ENCODE data around the gene PRICKLE1.

DNA sequence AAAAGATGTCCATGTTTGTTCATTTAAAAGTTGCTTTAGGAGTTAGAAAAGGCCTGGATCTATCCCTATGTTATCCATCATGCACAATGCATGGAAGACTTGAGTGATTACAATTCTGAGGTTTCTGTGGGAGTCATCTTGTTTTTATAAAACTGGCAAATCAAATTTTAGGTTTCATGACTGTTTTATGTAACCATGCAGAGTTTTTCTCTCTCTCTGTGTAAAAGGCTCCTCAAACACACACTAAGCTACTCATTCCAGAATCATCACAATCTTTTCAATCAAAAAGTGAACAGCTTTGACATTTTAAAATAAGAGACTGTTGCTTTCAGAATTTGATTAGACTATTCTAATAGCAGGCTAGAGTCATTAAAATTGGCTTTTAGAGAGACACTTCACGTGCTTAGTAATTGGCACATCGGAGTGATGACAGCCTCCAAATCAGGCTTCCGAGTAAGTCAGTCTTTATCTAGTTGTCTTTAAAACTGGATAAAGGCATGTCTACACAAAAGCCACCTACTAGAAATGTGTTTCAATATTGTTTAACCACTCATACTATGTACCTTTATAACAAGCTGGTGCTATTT lies 31.9 kb downstream of the PRICKLE1 start:
- TF ChIP-seq CTCF (IDR thresholded peaks at IDR 0.05) (no peak), POLR2AphosphoS5 (IDR thresholded peaks at IDR 0.05) (no peak)
